Activated naive CD4-positive, alpha-beta T cell treated with anti-CD3 and anti-CD28 coated beads, Interleukin-2, amount 50 U/mL, for 72 hours (primary cell): ENCODE data around the gene RPS15. TPM values are rescaled to one million over a fixed set of nuclear protein-coding genes. Genes with fewer than 3 reads are reported as not detected.

Experiments used
- total RNA-seq, 2 donors: library from RNA; stranded (reverse); gene quantifications; one replicate each; pipeline ENCODE4 v1.2.3, GENCODE V29; 2022

RPS15 gene
- total RNA-seq, 2 donors from 2014 or later, result 1,495 to 1,747 TPM

Other genes starting within 250 kb of the RPS15 start
- gene STK11, start 232.6 kb upstream of the RPS15 start, total RNA-seq, result 10 to 100 TPM; 73.1 to 86.4 TPM
- gene CBARP, start 200.4 kb upstream of the RPS15 start, total RNA-seq, result 1 to 10 TPM; 1.0 to 1.6 TPM
- gene ATP5F1D, start 196.6 kb upstream of the RPS15 start, total RNA-seq, result 100 to 1,000 TPM; 114 to 201 TPM
- gene MIDN, start 189.8 kb upstream of the RPS15 start, total RNA-seq, result 100 to 1,000 TPM in 1 of 2 donors, 10 to 100 TPM in 1; 52.9 to 113 TPM
- 100 to 1,000 TPM; 148 to 157 TPM for gene CIRBP, start 169.1 kb upstream of the RPS15 start, total RNA-seq
- gene FAM174C, start 162.9 kb upstream of the RPS15 start, total RNA-seq, result 10 to 100 TPM; 42.1 to 76.0 TPM
- gene EFNA2, start 152.5 kb upstream of the RPS15 start, total RNA-seq, result under 1 TPM in 1 of 2 donors, not detected in 1; 0.25 TPM
- gene NDUFS7, start 54.5 kb upstream of the RPS15 start, total RNA-seq, result 100 to 1,000 TPM in 1 of 2 donors, 10 to 100 TPM in 1; 89.4 to 105 TPM
- 10 to 100 TPM in 1 of 2 donors, 1 to 10 TPM in 1; 4.2 to 30.2 TPM for gene GAMT, start 36.9 kb upstream of the RPS15 start, total RNA-seq
- 100 to 1,000 TPM; 194 to 298 TPM for gene DAZAP1, start 30.8 kb upstream of the RPS15 start, total RNA-seq
- gene APC2, start 11.7 kb downstream of the RPS15 start, total RNA-seq, result under 1 TPM; 0.09 to 0.14 TPM
- gene C19orf25, start 40.8 kb downstream of the RPS15 start, total RNA-seq, result 10 to 100 TPM; 24.5 to 29.3 TPM
- gene PCSK4, start 52.0 kb downstream of the RPS15 start, total RNA-seq, result 1 to 10 TPM; 8.4 to 9.4 TPM
- gene REEP6, start 52.8 kb downstream of the RPS15 start, total RNA-seq, result 1 to 10 TPM; 1.4 to 2.9 TPM
- gene ADAMTSL5, start 74.6 kb downstream of the RPS15 start, total RNA-seq, result 1 to 10 TPM; 2.0 to 6.0 TPM
- not detected for gene PLK5, start 85.7 kb downstream of the RPS15 start, total RNA-seq
- 1 to 10 TPM; 3.0 to 7.0 TPM for gene MEX3D, start 129.9 kb downstream of the RPS15 start, total RNA-seq
- gene MBD3, start 154.5 kb downstream of the RPS15 start, total RNA-seq, result 100 to 1,000 TPM in 1 of 2 donors, 10 to 100 TPM in 1; 50.8 to 103 TPM
- gene UQCR11, start 167.1 kb downstream of the RPS15 start, total RNA-seq, result 100 to 1,000 TPM; 163 to 193 TPM
- gene TCF3, start 214.2 kb downstream of the RPS15 start, total RNA-seq, result 100 to 1,000 TPM in 1 of 2 donors, 10 to 100 TPM in 1; 65.2 to 104 TPM